ENCODE data around the gene OR5K3. TPM values are rescaled to one million over a fixed set of nuclear protein-coding genes. Genes with fewer than 3 reads are reported as not detected.

Gene OR5K3
- total RNA-seq, 1 experiment from 2014 or later, result not detected

DNA sequence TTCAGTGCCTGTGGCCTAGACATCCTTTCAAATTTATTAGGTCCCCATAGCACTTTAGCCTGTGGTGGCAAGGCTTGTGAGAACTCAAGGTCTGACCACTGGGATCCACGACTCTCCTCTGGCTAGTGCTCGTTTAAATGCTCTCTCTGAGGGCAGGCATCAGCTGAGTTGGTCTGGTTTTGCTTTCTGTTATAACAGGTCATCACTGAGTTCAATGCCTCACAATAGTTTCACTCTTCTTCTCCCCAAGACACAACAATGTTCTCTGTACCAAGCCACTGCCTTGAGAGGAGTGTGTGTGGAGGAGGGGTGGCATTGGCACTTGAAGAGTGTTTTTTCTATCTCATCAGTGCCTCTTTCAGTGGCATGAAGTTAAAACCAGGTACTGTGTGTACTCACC, 29.2 kb upstream of the OR5K3 start:
- Histone ChIP-seq H3K79me2 (ENCODE audit: insufficient read depth, low read length) (no peaks in the 10 kb centered on the region), H3K27me3 (ENCODE audit: insufficient read depth, low read length) (no peaks in the 10 kb centered on the region), H2BK15ac (ENCODE audit: low read depth, low read length) (no peak overlapping the region), H3K9me3 (ENCODE audit: control insufficient read depth, low read depth, low read length) (no peaks in the 10 kb centered on the region), H2BK120ac (ENCODE audit: low read depth, low read length, poor library complexity, severe bottlenecking) (no peak overlapping the region), H3K18ac (ENCODE audit: insufficient read length, low read depth, low read length) (no peak overlapping the region), H4K5ac (ENCODE audit: insufficient read length, low read depth, low read length) (no peak overlapping the region), H3T11ph (ENCODE audit: low read length) (no peak overlapping the region), H3K9ac (ENCODE audit: extremely low read depth, insufficient read length, low read length) (no peak overlapping the region), H3K14ac (ENCODE audit: insufficient read depth, low read length) (no peak overlapping the region), H4K8ac (replicated peaks; ENCODE audit: insufficient read length, low read depth, low read length) (no peak overlapping the region), H3K4me1 (ENCODE audit: insufficient read depth, low read length) (no peaks in the 10 kb centered on the region), H4K20me1 (ENCODE audit: control insufficient read depth, insufficient read depth, insufficient read length) (no peaks in the 10 kb centered on the region), H3K4ac (ENCODE audit: low read depth, low read length) (no peak overlapping the region), H2AK5ac (ENCODE audit: insufficient read length, low read length) (no peak overlapping the region), H3K4me2 (ENCODE audit: insufficient read depth, insufficient read length, low read length) (no peak overlapping the region), H2BK5ac (ENCODE audit: insufficient read length, low read length) (no peak overlapping the region), H2AFZ (ENCODE audit: low read length) (no peak overlapping the region), H3K23ac (ENCODE audit: insufficient read length, low read depth, low read length) (no peak overlapping the region), H3K27ac (ENCODE audit: insufficient read length, low read depth, low read length) (no peak overlapping the region), H3K56ac (ENCODE audit: insufficient read length, low read depth, low read length) (no peak overlapping the region), H3K23me2 (ENCODE audit: insufficient read length, low read depth, low read length, poor library complexity, severe bottlenecking) (no peaks in the 10 kb centered on the region), H3K79me1 (ENCODE audit: insufficient read depth, low read depth, low read length, poor library complexity, severe bottlenecking) (no peaks in the 10 kb centered on the region), H4K91ac (ENCODE audit: insufficient read length, low read depth, low read length) (no peak overlapping the region), H2BK20ac (ENCODE audit: low read depth, low read length, poor library complexity, severe bottlenecking) (no peak overlapping the region), H2BK12ac (ENCODE audit: insufficient read length, low read depth, low read length) (no peak overlapping the region)
- Mint-ChIP-seq H3K36me3 (ENCODE audit: insufficient read depth in 1 of 3, low read depth in 3 of 3) (peaks cover 2 to 17% (median 3%) of the 10 kb centered on the region in 3 experiments; a peak in 5 of 7 replicates), H3K4me1 (no peaks in the 10 kb centered on the region), H3K27ac (no peak overlapping the region), H3K27me3 (ENCODE audit: low read depth) (no peaks in the 10 kb centered on the region), H3K9me3 (peaks cover 4 to 10% of the 10 kb centered on the region in 2 experiments; a peak in 4 of 5 replicates), H3K4me3 (no peak overlapping the region)
- DNase-seq, result no peak
- TF ChIP-seq, protein P1, sequence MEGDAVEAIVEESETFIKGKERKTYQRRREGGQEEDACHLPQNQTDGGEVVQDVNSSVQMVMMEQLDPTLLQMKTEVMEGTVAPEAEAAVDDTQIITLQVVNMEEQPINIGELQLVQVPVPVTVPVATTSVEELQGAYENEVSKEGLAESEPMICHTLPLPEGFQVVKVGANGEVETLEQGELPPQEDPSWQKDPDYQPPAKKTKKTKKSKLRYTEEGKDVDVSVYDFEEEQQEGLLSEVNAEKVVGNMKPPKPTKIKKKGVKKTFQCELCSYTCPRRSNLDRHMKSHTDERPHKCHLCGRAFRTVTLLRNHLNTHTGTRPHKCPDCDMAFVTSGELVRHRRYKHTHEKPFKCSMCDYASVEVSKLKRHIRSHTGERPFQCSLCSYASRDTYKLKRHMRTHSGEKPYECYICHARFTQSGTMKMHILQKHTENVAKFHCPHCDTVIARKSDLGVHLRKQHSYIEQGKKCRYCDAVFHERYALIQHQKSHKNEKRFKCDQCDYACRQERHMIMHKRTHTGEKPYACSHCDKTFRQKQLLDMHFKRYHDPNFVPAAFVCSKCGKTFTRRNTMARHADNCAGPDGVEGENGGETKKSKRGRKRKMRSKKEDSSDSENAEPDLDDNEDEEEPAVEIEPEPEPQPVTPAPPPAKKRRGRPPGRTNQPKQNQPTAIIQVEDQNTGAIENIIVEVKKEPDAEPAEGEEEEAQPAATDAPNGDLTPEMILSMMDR (conservative IDR thresholded peaks at IDR 0.05), result no peak
- WGBS (ENCODE audit: extremely low coverage, insufficient read length, low lambda C conversion rate), result no CpG with 5 or more reads among the region's 2 CpGs
